Ureter (tissue), 1 donor: ENCODE results near the gene HES3. TPM values are rescaled to one million over a fixed set of nuclear protein-coding genes. Genes with fewer than 3 reads are reported as not detected.

Experiments
- DNase-seq: peaks from one replicate; pipeline ENCODE4 v3.0.0-alpha.2; 2020; ENCODE audit warnings: low spot score
- total RNA-seq: library from RNA; stranded (reverse); gene quantifications from one replicate; pipeline ENCODE4 v1.2.4, GENCODE V29; 2023
- donor health status: DM: yes; HTN: yes; CAD: no.

The HES3 gene
- total RNA-seq, 1 donor from 2014 or later: not detected

- DNase-seq: no peak
These were observed 18.8 kb downstream of the HES3 start for GRCh38 chr1:6262555-6263420.

- DNase-seq: no peak
These were observed 19.7 kb downstream of the HES3 start for GRCh38 chr1:6263716-6264115.

- DNase-seq: no peak
These were observed 21.2 kb downstream of the HES3 start for GRCh38 chr1:6265151-6265550.

- DNase-seq: no peak
These were observed 22.7 kb downstream of the HES3 start for GRCh38 chr1:6266641-6267040.

GRCh38 chr1:6267686-6268322 is 23.8 kb downstream of the HES3 start:
- no peak for DNase-seq

GRCh38 chr1:6268415-6268814 is 24.4 kb downstream of the HES3 start:
- DNase-seq: no peak

GRCh38 chr1:6269296-6269695 is 25.3 kb downstream of the HES3 start:
- DNase-seq: no peak

- no peak for DNase-seq
These were observed 25.9 kb downstream of the HES3 start for GRCh38 chr1:6269720-6270400.

GRCh38 chr1:6270401-6270800 is 26.4 kb downstream of the HES3 start:
- no peak for DNase-seq

- no peak for DNase-seq
These were observed 27.0 kb downstream of the HES3 start for GRCh38 chr1:6271006-6271405.

- no peak for DNase-seq
These were observed 27.6 kb downstream of the HES3 start for GRCh38 chr1:6271554-6271953.

GRCh38 chr1:6272452-6272851 is 28.5 kb downstream of the HES3 start:
- DNase-seq: no peak

- no peak for DNase-seq
These were observed 28.9 kb downstream of the HES3 start for GRCh38 chr1:6272868-6273267.

GRCh38 chr1:6273380-6273891 is 29.5 kb downstream of the HES3 start:
- DNase-seq: no peak

- no peak for DNase-seq
These were observed 30.1 kb downstream of the HES3 start for GRCh38 chr1:6274102-6274501.

- DNase-seq: no peak
These were observed 30.7 kb downstream of the HES3 start for GRCh38 chr1:6274622-6275139.

GRCh38 chr1:6275826-6276782 is 32.1 kb downstream of the HES3 start:
- DNase-seq: peak; percentile 66

- DNase-seq: no peak
These were observed 33.0 kb downstream of the HES3 start for GRCh38 chr1:6276811-6277555.

- no peak for DNase-seq
These were observed 34.3 kb downstream of the HES3 start for GRCh38 chr1:6278263-6278662.

GRCh38 chr1:6279066-6279465 is 35.1 kb downstream of the HES3 start:
- no peak for DNase-seq
